ENCODE results near the gene RECQL5.
A peak's percentile ranks its signal among the peaks of the same experiment; 100 is the strongest.
"Not testable (repeated sequence)": the region's sequence is repeated elsewhere in the genome, so short reads cannot be mapped to it uniquely, and the experiment has no call there.

Gene RECQL5

GRCh38 chr17:75590314-75590761 is 76.6 kb downstream of the RECQL5 start:
- DNase-seq (ENCODE audit: low spot score): no peak
- TF ChIP-seq, protein P1, sequence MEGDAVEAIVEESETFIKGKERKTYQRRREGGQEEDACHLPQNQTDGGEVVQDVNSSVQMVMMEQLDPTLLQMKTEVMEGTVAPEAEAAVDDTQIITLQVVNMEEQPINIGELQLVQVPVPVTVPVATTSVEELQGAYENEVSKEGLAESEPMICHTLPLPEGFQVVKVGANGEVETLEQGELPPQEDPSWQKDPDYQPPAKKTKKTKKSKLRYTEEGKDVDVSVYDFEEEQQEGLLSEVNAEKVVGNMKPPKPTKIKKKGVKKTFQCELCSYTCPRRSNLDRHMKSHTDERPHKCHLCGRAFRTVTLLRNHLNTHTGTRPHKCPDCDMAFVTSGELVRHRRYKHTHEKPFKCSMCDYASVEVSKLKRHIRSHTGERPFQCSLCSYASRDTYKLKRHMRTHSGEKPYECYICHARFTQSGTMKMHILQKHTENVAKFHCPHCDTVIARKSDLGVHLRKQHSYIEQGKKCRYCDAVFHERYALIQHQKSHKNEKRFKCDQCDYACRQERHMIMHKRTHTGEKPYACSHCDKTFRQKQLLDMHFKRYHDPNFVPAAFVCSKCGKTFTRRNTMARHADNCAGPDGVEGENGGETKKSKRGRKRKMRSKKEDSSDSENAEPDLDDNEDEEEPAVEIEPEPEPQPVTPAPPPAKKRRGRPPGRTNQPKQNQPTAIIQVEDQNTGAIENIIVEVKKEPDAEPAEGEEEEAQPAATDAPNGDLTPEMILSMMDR (IDR thresholded peaks at IDR 0.05): no peak
- Histone ChIP-seq H3K27ac (no peak overlapping the region), H3K4me3 (peak overlapping the region; percentile 74)

DNA sequence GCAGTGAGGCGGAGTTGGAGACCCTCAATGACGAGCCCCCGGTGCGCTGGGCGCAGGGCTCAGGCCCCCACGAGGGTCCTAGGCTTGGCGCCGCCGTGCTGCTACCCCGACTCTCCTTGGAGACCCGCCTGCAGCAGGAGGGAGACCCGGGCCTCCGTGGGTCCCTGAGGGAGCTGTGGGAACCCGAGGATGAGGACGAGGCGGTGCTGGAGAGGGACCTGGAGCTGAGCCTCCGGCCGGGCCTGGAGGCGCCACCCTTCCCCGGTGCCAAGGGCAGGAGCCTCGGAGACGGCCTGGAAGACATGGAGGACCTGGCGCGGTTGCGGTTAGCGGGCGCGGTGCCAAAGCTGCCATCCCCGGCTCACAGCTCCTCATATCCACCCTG is 77.0 kb downstream of the RECQL5 start:
- H3K4me3 ChIP-seq: peak overlapping the region; percentile 74
- no peak for DNase-seq (ENCODE audit: low spot score)
- TF ChIP-seq, protein P1 (IDR thresholded peaks at IDR 0.05): no peak
- H3K27ac ChIP-seq: peak overlapping the region; percentile 90 to 94

DNA sequence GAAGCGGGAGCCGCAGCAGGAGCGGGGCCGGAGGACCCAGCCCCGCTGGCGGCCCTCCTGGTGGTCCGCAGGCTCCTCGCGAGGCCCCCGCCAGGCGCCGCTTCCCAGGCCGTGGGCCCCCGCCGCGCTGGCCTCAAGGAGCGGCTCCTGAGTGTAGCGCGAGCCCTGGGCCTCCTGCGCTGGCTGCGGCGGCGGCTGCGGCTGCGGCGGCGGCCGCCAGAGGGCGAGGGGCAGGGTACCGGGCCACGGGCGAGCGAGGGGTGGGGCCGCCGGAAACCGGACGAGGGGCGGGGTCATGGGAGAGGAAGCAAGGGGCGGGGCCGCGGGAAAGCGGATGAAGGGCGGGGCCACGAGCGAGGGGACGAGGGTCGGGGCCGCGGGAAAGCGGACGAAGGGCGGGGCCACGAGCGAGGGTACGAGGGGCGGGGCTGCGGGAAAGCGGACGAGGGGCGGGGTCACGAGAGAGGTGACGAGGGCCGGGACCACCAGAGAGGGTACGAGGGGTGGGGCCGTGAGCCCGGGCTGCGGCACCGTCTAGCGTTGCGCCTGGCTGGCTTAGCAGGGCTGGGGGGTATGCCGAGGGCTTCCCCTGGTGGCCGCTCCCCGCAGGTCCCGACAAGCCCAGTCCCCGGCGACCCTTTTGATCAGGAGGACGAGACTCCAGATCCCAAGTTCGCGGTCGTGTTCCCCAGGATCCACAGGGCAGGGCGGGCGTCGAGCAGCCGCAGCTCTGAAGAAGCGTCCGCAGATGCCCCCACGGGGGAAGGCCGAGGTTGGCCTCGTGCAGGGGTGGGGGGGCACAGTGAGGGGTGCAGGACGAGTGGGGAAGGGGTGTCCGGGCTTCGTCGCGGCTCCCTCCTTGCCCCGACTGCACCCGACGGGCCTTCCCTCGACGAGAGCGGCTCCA is 77.7 kb downstream of the RECQL5 start:
- peak overlapping the region; percentile 74 for H3K4me3 ChIP-seq
- H3K27ac ChIP-seq: peak overlapping the region; percentile 90 to 94
- peak; percentile 91 for DNase-seq (ENCODE audit: low spot score)
- TF ChIP-seq, protein P1 (IDR thresholded peaks at IDR 0.05): peak; percentile 81

- TF ChIP-seq, protein P1 (IDR thresholded peaks at IDR 0.05): no peak
- H3K4me3 ChIP-seq: peak overlapping the region; percentile 74
- DNase-seq (ENCODE audit: low spot score): no peak
- peak overlapping the region; percentile 90 to 94 for H3K27ac ChIP-seq
Observed at GRCh38 chr17:75588596-75589011, 78.3 kb downstream of the RECQL5 start.

- peak within 1 kb of the TSS; percentile 90 to 94 for H3K27ac ChIP-seq
- TF ChIP-seq, protein P1 (IDR thresholded peaks at IDR 0.05): no peak
- H3K4me3 ChIP-seq: peak within 1 kb of the TSS; percentile 74
- no peak for DNase-seq (ENCODE audit: low spot score)
Observed at GRCh38 chr17:75587675-75588595, 79.0 kb downstream of the RECQL5 start, which contains the start of gene MYO15B. TSS of gene MYO15B (plus strand) at chr17:75587800. CDS start at chr17:75588058, 258 bp downstream.

DNA sequence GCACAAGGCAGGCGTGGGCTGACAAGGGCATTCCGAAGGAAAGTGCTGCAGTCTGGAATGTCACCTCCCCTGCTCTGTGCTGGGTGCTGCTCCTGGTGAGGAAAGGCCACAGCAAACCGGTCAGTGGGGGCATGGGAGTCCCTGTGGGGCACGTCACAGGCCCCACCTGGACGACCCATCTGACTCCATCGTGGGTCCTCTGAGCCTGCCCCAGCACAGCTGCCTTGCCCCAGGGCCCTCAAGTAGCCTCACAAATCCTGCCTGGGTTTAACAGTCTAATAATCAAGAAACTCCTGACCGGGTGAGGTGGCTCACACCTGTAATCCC is 82.1 kb downstream of the RECQL5 start:
- DNase-seq (ENCODE audit: low spot score): no peak
- Histone ChIP-seq H3K27ac (no peak overlapping the region), H3K4me3 (no peak overlapping the region)
- TF ChIP-seq, protein P1 (IDR thresholded peaks at IDR 0.05): no peak

GRCh38 chr17:75583197-75583596 is 83.8 kb downstream of the RECQL5 start:
- H3K27ac ChIP-seq: not testable (repeated sequence)

GRCh38 chr17:75581121-75581725 is 85.7 kb downstream of the RECQL5 start:
- H3K4me3 ChIP-seq; DNase-seq (ENCODE audit: low spot score); H3K27ac ChIP-seq: not testable (repeated sequence)

More at GRCh38 chr17:75583197-75583596, 83.8 kb downstream of the RECQL5 start:
- not testable (repeated sequence) for H3K4me3 ChIP-seq; DNase-seq (ENCODE audit: low spot score)
